ENCODE data around the gene FOXO3B. TPM values are rescaled to one million over a fixed set of nuclear protein-coding genes. Genes with fewer than 3 reads are reported as not detected.

The FOXO3B gene
- total and polyA plus RNA-seq, 2 experiments from 2014 or later: 1.8 to 5.8 TPM

Small RNAs within 50 kb of the gene (small RNA-seq; reads per million reads assigned to genes)
- not detected for gene AC026271.2 (ENCODE audit: low read depth, low replicate concordance)
- not detected for gene AC026271.4 (ENCODE audit: low read depth, low replicate concordance)

Other genes starting within 250 kb of the FOXO3B start
- not detected in 2 replicates for gene LGALS9C, start 205.5 kb downstream of the FOXO3B start, total RNA-seq (2014; rRNA removed; shearing (Covaris generic))
- not detected in 2 replicates for gene LGALS9C, start 205.5 kb downstream of the FOXO3B start, polyA plus RNA-seq (2016; fragmentation: Nextera tagmentation; extraction: Ambion mirVana)
- not detected in 2 replicates for gene TBC1D28, start 37.9 kb downstream of the FOXO3B start, total RNA-seq (2014; rRNA removed; shearing (Covaris generic))
- gene TBC1D28, start 37.9 kb downstream of the FOXO3B start, polyA plus RNA-seq (2016; fragmentation: Nextera tagmentation; extraction: Ambion mirVana): not detected in 2 replicates
- gene FBXW10, start 61.7 kb upstream of the FOXO3B start, total RNA-seq (2014; rRNA removed; shearing (Covaris generic)): 0.11 and 0.25 TPM in 2 replicates
- not detected in 2 replicates for gene FBXW10, start 61.7 kb upstream of the FOXO3B start, polyA plus RNA-seq (2016; fragmentation: Nextera tagmentation; extraction: Ambion mirVana)
- gene TVP23B, start 98.9 kb upstream of the FOXO3B start, total RNA-seq (2014; rRNA removed; shearing (Covaris generic)): 55.0 and 80.7 TPM in 2 replicates
- gene TVP23B, start 98.9 kb upstream of the FOXO3B start, polyA plus RNA-seq (2016; fragmentation: Nextera tagmentation; extraction: Ambion mirVana): 81.9 and 82.0 TPM in 2 replicates
- gene PRPSAP2, start 175.8 kb upstream of the FOXO3B start, total RNA-seq (2014; rRNA removed; shearing (Covaris generic)): 23.5 and 25.0 TPM in 2 replicates
- gene PRPSAP2, start 175.8 kb upstream of the FOXO3B start, polyA plus RNA-seq (2016; fragmentation: Nextera tagmentation; extraction: Ambion mirVana): 19.4 and 20.6 TPM in 2 replicates

Data from GM23248 (cell line).